Neural cell (in vitro differentiated cells): Measurements from ENCODE around the gene UBASH3A. TPM values are rescaled to one million over a fixed set of nuclear protein-coding genes. Genes with fewer than 3 reads are reported as not detected.

ENCODE experiments used
- H2AFZ ChIP-seq: fragments of 200-600, 300-800 bp; sonication (generic), shearing (Covaris generic); 2 replicates; pipeline ENCODE4 v1.6.0; 2014; ENCODE audit warnings: low read depth, mild to moderate bottlenecking, antibody characterized with exemption, low read length, moderate library complexity
- H3F3A ChIP-seq: fragments of 200-600 bp; shearing (Covaris generic); 2 replicates; pipeline ENCODE4 v1.6.1; 2016; ENCODE audit warnings: mild to moderate bottlenecking, moderate library complexity, mixed read lengths, antibody characterized with exemption, low read length; ENCODE audit not compliant: insufficient read depth, poor library complexity, severe bottlenecking
- H3K27ac ChIP-seq: fragments of 200-600, 300-800 bp; sonication (generic), shearing (Covaris generic); 2 replicates; pipeline ENCODE4 v1.5.1; 2014; ENCODE audit warnings: mild to moderate bottlenecking, low read length, moderate library complexity
- H3K27me3 ChIP-seq: fragments of 300-800, 200-600 bp; sonication (generic), shearing (Covaris generic); 2 replicates; pipeline ENCODE4 v1.6.0; 2014; ENCODE audit warnings: mild to moderate bottlenecking, low read depth, low read length, moderate library complexity; ENCODE audit not compliant: insufficient read depth
- H3K36me3 ChIP-seq: fragments of 300-800, 200-600 bp; sonication (generic), shearing (Covaris generic); 2 replicates; pipeline ENCODE4 v1.5.1; 2014; ENCODE audit warnings: mild to moderate bottlenecking, antibody characterized with exemption, low read length, moderate library complexity; ENCODE audit not compliant: insufficient read depth
- H3K4me2 ChIP-seq: fragments of 300-800, 200-600 bp; sonication (generic), shearing (Covaris generic); 2 replicates; pipeline ENCODE4 v1.6.0; 2014; ENCODE audit warnings: mild to moderate bottlenecking, low read length
- H3K4me3 ChIP-seq: fragments of 300-800, 200-600 bp; sonication (generic), shearing (Covaris generic); 2 replicates; pipeline ENCODE4 v1.5.1; 2014; ENCODE audit warnings: mild to moderate bottlenecking, low read length, moderate library complexity
- H3K79me2 ChIP-seq: fragments of 200-600 bp; shearing (Covaris generic); replicated peaks from 2 replicates; pipeline ENCODE4 v1.6.0; 2014; ENCODE audit warnings: mild to moderate bottlenecking, low read length, moderate library complexity; ENCODE audit not compliant: insufficient read depth
- H3K9ac ChIP-seq: fragments of 300-800, 200-600 bp; sonication (generic), shearing (Covaris generic); 2 replicates; pipeline ENCODE4 v1.6.1; 2016; ENCODE audit warnings: mild to moderate bottlenecking, low read length, mixed read lengths
- H3K9me2 ChIP-seq: fragments of 200-600 bp; shearing (Covaris generic); 2 replicates; pipeline ENCODE4 v1.6.1; 2016; ENCODE audit warnings: mild to moderate bottlenecking, low read length, mixed read lengths; ENCODE audit not compliant: insufficient read depth
- H3K9me3 ChIP-seq: fragments of 200-600, 300-800 bp; sonication (generic), shearing (Covaris generic); 2 replicates; pipeline ENCODE4 v1.6.1; 2016; ENCODE audit warnings: mild to moderate bottlenecking, mixed run types, low read length, moderate library complexity, mixed read lengths
- H4K20me1 ChIP-seq: fragments of 200-600 bp; shearing (Covaris generic); 2 replicates; pipeline ENCODE4 v1.6.1; 2016; ENCODE audit warnings: mild to moderate bottlenecking, mixed run types; ENCODE audit not compliant: insufficient read depth
- CTCF ChIP-seq: fragments of 450-650 bp; IDR thresholded peaks from 2 replicates; pipeline ENCODE4 v1.5.1; 2014; ENCODE audit warnings: antibody characterized with exemption, mild to moderate bottlenecking, moderate library complexity; ENCODE audit not compliant: poor library complexity, severe bottlenecking
- EP300 ChIP-seq: fragments of 450-650 bp; conservative IDR thresholded peaks from 2 replicates; pipeline ENCODE4 v1.6.1; 2014; ENCODE audit warnings: antibody characterized with exemption, mild to moderate bottlenecking, moderate library complexity; ENCODE audit not compliant: poor library complexity, severe bottlenecking
- EZH2 ChIP-seq: fragments of 200-600, 300-800 bp; shearing (Covaris generic), sonication (generic); IDR thresholded peaks from 2 replicates; pipeline ENCODE4 v1.6.1; 2014; ENCODE audit warnings: antibody characterized with exemption, low read length, borderline replicate concordance, mild to moderate bottlenecking; ENCODE audit not compliant: insufficient read depth, poor library complexity, severe bottlenecking
- MXI1 ChIP-seq: fragments of 450-650 bp; conservative IDR thresholded peaks from 2 replicates; pipeline ENCODE4 v1.6.1; 2014; ENCODE audit warnings: antibody characterized with exemption, mild to moderate bottlenecking; ENCODE audit not compliant: poor library complexity, severe bottlenecking
- POLR2AphosphoS5 ChIP-seq: IDR thresholded peaks from 2 replicates; pipeline ENCODE4 v1.6.1; 2012
- RAD21 ChIP-seq: fragments of 450-650 bp; conservative IDR thresholded peaks from 2 replicates; pipeline ENCODE4 v1.6.1; 2014; ENCODE audit warnings: antibody characterized with exemption, mild to moderate bottlenecking, moderate library complexity
- SMC3 ChIP-seq: fragments of 450-650 bp; conservative IDR thresholded peaks from 2 replicates; pipeline ENCODE4 v1.6.1; 2014; ENCODE audit warnings: antibody characterized with exemption, mild to moderate bottlenecking, moderate library complexity; ENCODE audit not compliant: poor library complexity
- TAF1 ChIP-seq: IDR thresholded peaks from 2 replicates; pipeline ENCODE4 v1.6.1; 2012; ENCODE audit warnings: low read depth
- polyA plus RNA-seq: library from polyadenylated mRNA; depleted of rRNA; stranded (reverse); fragments of >200 nt; gene quantifications from 2 replicates; pipeline ENCODE4 v1.2.3, GENCODE V29; 2014
- TF ChIP-seq, protein P1 (sequence below): IDR thresholded peaks from 2 replicates; pipeline ENCODE4 v1.6.1; 2012; ENCODE audit warnings: borderline replicate concordance

Gene UBASH3A
- polyA plus RNA-seq, 1 donor from 2014 or later = not detected

GRCh38 chr21:42362700-42363099, 41.0 kb upstream of the UBASH3A start:
- no peaks in the 10 kb centered on the region for H3K27me3 ChIP-seq
- H3K27ac ChIP-seq = no peak overlapping the region
- no peak overlapping the region for H2AFZ ChIP-seq
- H3K79me2 ChIP-seq = no peaks in the 10 kb centered on the region
- TF ChIP-seq EZH2 (no peak), EP300 (no peak), SMC3 (no peak), POLR2AphosphoS5 (no peak)
- H3K36me3 ChIP-seq = no peaks in the 10 kb centered on the region
- H3K4me2 ChIP-seq = no peak overlapping the region
- H3F3A ChIP-seq = no peaks in the 10 kb centered on the region
- no peaks in the 10 kb centered on the region for H4K20me1 ChIP-seq
- no peak overlapping the region for H3K4me3 ChIP-seq
- no peaks in the 10 kb centered on the region for H3K9me3 ChIP-seq
- H3K9me2 ChIP-seq = no peaks in the 10 kb centered on the region
- H3K9ac ChIP-seq = no peak overlapping the region

- Histone ChIP-seq H3K4me3 (no peak overlapping the region), H3K27me3 (no peaks in the 10 kb centered on the region), H2AFZ (no peak overlapping the region), H3K9me2 (no peaks in the 10 kb centered on the region), H3K27ac (no peak overlapping the region), H3K36me3 (no peaks in the 10 kb centered on the region), H3F3A (no peaks in the 10 kb centered on the region), H3K4me2 (no peak overlapping the region), H3K79me2 (no peaks in the 10 kb centered on the region), H3K9ac (no peak overlapping the region), H4K20me1 (no peaks in the 10 kb centered on the region), H3K9me3 (no peaks in the 10 kb centered on the region)
- TF ChIP-seq POLR2AphosphoS5 (no peak), EZH2 (no peak), MXI1 (no peak), TAF1 (no peak), SMC3 (no peak), EP300 (no peak), CTCF (no peak), RAD21 (no peak)
- TF ChIP-seq, protein P1, sequence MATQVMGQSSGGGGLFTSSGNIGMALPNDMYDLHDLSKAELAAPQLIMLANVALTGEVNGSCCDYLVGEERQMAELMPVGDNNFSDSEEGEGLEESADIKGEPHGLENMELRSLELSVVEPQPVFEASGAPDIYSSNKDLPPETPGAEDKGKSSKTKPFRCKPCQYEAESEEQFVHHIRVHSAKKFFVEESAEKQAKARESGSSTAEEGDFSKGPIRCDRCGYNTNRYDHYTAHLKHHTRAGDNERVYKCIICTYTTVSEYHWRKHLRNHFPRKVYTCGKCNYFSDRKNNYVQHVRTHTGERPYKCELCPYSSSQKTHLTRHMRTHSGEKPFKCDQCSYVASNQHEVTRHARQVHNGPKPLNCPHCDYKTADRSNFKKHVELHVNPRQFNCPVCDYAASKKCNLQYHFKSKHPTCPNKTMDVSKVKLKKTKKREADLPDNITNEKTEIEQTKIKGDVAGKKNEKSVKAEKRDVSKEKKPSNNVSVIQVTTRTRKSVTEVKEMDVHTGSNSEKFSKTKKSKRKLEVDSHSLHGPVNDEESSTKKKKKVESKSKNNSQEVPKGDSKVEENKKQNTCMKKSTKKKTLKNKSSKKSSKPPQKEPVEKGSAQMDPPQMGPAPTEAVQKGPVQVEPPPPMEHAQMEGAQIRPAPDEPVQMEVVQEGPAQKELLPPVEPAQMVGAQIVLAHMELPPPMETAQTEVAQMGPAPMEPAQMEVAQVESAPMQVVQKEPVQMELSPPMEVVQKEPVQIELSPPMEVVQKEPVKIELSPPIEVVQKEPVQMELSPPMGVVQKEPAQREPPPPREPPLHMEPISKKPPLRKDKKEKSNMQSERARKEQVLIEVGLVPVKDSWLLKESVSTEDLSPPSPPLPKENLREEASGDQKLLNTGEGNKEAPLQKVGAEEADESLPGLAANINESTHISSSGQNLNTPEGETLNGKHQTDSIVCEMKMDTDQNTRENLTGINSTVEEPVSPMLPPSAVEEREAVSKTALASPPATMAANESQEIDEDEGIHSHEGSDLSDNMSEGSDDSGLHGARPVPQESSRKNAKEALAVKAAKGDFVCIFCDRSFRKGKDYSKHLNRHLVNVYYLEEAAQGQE = no peak
These were observed 40.4 kb upstream of the UBASH3A start for GRCh38 chr21:42363312-42363711.
